HG02571 (cell line): ENCODE measurements around the gene PPL.

ENCODE experiments used
- ATAC-seq: cut with Tn5 transposase; IDR thresholded peaks from one replicate; pipeline ENCODE4 v1.9.1; 2021; ENCODE audit warnings: mild to moderate bottlenecking, moderate library complexity; ENCODE audit not compliant: unreplicated experiment

Gene PPL

DNA sequence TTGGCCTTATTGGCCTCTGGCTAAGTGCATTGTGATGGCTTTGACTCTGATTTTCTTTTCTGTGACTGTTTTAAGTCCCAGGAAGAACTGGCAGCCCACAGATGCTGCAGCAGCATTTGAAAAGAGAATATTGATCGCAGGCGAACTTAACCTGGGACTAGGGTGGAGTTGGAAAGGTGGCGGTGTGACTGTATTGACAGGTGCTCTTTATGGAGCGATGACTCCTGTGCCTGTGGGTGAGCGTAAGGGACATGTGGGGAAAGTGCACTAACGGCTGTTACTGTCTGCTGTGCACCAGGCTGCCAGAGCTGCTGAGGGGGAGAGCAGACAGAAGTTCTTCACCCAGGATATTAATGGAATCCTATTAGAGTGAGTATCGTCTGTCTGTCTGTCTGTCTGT, 68.4 kb downstream of the PPL start:
- no peak for ATAC-seq

DNA sequence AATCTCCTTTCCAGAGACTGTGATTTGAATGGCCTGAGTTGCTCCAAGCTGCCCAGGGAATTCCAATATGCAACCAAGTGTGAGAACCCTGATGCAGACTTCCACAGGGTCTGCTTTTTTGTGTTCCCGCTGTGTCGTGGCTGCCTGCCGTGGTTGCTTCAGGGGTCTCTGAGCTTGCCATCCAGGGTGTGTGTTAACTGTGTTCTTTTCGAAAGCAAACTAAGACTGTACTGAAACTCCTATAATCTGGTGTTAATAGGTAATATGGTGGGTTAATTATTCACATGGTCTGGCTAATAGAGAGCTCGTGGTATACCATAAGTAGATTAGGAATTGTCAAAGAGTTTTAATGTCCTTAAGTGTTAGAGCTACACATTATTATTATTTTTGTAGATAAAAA, 68.9 kb downstream of the PPL start:
- no peak for ATAC-seq

- no peak for ATAC-seq
Measured at GRCh38 chr16:4866586-4866985, 70.4 kb downstream of the PPL start.

DNA sequence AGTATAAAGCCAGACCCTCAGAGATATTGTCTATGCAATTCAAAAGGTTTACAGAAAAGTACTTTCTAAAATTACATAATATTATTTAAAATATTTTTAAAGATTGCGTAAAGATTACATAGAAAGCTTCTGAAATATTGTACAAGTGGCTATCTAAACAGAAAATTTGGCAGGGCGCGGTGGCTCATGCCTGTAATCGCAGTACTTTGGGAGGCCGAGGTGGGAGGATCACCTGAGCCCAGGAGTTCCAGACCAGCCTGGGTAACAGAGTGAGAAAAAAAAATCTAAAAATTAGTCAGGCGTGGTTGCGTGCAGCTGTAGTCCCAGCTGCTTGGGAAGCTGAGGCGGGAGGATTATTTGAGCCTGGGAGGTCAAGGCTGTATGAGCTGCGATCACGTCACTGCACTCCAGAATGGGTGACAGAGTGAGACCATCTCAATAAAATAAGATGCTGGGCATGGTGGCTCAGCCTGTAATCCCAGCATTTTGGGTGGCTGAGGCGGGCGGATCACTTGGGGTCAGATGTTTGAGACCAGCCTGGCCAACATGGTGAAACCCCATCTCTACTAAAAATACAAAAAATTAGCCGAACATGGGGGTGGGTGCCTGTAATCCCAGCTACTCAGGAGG, 71.6 kb downstream of the PPL start:
- ATAC-seq = no peak

DNA sequence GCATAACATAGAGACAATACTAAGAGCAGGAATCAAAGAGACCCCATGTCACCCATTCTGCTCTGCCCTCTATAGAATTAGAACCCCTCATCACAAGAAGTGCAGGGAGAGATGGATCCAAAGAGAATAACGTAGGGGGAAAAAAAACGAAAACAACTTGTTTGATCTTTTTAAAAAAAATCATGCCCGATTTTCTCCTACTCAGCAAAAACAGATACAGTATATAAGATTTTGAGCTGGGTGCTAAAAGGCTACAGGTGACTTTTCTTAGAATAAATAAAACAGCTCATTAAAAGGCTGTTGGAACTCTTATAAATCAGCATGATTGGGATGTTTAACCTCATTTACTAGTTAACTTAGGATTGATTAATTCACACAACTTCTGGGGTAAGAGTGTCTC, 72.2 kb downstream of the PPL start:
- no peak for ATAC-seq

DNA sequence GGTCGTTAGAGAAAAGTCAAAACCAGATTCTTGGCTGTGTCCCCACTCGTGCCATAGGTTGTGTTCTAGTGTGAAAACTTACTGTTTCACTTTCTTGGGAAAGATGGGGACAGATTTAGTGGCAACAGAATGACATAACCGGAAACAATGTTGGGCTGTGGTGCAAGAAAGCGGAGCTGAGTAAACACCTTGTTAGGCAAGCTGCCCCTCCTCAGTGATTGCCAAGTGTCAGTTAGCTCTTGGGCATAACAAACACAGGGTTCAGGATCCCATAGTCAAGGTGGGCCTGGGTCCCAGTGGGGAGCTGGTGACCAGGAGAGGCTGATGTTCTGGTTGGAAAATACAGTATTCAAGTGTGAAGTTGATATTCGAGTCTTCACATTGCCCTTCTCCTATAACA, 74.3 kb downstream of the PPL start:
- ATAC-seq = no peak

GRCh38 chr16:4860727-4861342, 76.1 kb downstream of the PPL start:
- ATAC-seq = no peak

DNA sequence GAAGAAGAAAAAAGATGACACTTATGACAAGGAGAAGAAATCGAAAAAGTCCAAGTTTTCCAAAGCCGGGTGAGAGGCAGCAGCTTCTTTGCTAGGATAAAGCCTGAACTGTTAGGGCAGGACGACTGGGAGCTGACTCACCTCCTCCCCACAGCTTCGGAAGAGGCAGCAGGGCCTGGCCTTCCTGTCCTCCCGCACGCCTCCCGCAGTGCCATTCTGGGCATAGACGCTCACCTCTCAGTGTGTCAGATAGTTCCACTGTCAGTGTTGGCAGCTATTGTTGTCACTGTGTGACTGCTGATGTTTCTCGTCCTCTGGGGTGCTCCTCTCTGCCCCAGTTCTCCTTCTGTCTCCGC, 77.1 kb downstream of the PPL start:
- no peak for ATAC-seq

GRCh38 chr16:4859190-4859899, 77.6 kb downstream of the PPL start:
- no peak for ATAC-seq

DNA sequence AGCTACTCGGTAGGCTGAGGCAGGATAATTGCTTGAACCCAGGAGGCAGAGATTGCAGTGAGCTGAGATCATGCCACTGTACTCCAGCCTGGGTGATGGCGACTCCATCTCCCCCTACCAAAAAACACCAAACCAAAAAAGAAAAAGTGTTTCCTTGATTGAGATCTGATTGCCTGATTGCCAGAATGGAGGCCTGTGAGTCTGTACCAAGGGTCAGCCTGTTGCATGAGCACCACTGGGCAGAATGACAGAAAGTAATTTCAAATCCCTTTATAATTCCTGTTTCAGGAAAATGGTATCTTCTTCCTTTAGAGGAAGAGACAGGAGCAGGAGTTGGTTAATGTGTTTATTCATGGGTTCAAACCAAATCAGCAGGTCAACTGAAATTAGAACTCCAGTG, 81.1 kb downstream of the PPL start:
- no peak for ATAC-seq

DNA sequence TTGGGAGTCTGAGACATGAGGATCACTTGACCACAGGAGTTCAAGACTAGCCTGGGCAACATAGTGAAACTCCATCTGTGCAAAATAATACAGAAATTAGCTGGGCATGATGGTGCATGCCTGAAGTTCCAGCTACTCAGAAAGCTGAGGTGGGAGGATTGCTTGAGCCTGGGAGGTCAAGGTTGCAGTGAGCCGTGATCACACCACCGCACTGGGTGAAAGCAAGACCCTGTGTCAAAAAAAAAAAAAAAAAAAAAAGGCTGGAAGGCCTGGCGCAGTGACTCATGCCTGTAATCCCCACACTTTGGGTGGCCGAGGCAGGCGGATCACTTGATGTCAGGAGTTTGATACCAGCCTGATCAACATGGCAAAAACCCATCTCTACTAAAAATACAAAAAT, 81.6 kb downstream of the PPL start:
- ATAC-seq = no peak

GRCh38 chr16:4852221-4852872, 84.6 kb downstream of the PPL start:
- no peak for ATAC-seq

DNA sequence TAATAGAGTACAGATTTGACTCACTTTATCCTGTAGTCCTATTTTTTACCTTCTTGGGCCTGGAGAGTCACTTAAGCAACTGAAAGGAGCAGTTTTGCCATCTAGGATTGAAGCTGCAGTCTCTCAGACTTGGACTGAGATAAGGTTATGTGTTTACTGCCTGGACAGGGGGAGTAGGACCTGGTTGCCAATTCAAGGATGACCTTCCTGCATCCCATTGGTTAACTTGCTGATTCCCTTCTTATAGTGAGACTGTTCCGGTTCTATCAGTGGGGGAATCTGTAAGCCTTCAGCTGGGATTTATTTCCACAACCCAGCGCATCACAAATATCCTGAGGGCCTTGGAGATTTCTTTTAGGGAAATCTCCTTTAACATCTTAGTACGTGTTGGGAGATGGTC, 86.7 kb downstream of the PPL start:
- no peak for ATAC-seq

DNA sequence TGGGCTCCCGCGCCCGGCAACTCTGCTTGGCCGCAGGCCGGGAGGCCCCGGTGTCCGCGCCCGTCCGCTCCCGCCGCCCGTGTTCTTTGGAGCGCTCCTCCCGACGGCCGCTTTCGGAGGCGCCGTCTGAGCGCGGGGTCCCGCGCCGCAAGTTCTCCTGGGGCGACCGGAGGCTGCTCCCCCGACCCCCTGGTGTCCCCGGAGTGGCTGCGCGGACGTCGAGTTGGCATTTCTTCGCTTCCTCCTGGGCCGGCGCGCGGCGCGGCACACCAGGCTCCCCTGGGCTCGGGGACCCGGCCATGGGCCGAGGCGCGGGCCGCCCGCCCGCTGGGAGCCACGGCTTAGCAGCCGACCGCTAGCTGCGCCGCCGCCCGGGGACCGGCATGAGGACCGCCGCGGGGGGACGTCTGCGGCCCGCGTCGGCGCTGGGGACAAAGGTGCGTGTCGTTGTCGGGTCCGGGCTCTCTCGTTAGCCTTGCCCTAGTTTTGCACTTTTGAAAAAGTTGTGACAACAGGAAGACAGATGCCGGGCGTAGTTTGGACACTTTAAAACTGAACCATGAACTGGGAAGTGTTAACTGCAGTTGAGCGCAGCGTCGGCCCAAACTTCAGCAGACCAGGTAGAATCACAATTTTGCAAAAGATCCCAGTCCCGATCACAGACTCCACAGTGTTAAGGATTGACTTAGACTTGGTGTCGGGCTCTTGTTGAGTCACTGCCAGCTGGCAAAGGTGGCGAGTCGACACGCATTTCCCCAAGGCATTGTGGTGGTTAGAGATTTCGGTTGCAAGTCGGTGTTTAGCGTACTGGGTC, 89.0 kb downstream of the PPL start:
- peak; percentile 33 for ATAC-seq

GRCh38 chr16:4846901-4847773, 89.8 kb downstream of the PPL start, which contains the start of the genes GLYR1 and UBN1:
GLYR1 (minus strand) TSS chr16:4847288; CDS start chr16:4847265, 23 bp downstream.
UBN1 (plus strand) TSS chr16:4847481; CDS start chr16:4852918, 5,437 bp downstream.
- ATAC-seq = peak; percentile 85

GRCh38 chr16:4846503-4846900, 90.4 kb downstream of the PPL start:
- peak; percentile 17 for ATAC-seq

DNA sequence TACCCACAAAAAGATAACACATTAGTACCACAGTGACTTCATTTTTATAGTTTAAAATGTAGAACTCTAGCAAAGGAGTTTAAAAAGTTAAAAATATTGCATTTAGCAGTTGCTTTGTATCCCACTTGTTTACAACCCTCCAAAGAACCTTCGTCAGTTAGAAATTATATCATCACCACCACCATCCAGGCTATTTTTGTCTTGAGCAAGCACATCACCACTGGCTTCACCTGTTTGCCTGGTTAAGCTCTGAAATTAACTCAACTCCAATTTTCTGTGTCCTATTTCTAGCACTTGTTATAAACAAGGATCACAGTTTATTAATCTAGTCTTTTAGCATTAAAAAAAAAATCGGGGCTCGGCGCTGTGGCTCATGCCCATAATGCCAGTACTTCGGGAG, 96.0 kb downstream of the PPL start:
- no peak for ATAC-seq

DNA sequence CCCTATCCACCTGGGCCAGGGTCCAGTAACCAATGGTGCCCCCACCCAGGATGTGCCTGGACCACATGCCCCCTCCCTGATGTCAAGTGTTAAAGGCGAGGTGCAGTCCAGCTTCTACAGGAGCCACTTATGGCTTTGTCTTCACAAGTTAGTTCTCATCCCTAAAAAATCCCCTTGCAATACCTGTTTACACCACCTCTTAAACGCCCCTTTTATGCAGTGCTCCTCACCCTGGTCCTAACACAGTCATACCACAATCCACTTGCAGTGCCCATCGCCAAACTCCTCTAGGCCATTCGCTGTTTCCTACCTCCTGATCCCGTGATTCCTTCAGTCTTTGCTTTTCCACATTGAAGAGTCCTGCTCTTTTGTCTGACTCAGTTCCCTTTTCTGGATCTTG, 97.0 kb downstream of the PPL start:
- ATAC-seq = no peak

DNA sequence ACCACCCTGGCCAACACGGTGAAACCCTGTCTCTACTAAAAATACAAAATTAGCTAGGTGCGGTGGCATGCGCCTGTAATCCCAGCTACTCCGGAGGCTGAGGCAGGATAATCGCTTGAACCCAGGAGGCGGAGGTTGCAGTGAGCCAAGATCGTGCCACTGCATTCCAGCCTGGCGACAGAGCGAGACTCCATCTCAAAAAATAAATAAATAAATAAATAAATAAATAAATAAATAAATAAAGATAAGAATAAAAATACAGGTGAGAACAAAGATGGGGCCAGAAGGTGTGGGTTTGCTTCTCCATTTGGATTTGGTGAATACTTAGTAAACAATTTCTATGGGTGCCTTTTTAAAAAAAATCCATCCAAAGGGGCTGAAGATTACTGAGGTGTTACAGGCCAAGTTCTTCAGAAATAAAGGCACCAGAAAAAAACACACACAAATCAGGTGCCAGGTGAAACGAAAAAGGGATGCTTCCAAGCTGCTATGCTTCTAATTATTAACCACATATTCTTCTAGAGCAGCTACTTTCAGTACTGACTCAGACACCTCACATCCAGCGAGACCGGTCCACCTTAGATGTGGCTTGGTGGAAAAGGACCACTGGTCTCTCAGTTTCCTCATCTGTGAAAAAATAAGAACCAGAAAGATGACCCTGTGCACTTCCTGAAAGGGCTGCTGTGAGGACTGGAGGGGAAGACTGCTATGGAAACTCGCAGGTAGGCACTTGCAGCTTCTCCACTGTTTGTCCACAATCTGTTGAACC, 99.0 kb downstream of the PPL start:
- ATAC-seq = no peak
